Colonic mucosa (tissue), 4 donors: ENCODE data around the gene MXD3. TPM values are rescaled to one million over a fixed set of nuclear protein-coding genes. Genes with fewer than 3 reads are reported as not detected.
"Not testable (repeated sequence)": the region's sequence is repeated elsewhere in the genome, so short reads cannot be mapped to it uniquely, and the experiment has no call there.

Experiments used
- DNase-seq: peaks from one replicate; pipeline ENCODE4 v3.0.0-alpha.2; 2020
- H3K27ac ChIP-seq: fragments of 200-600 bp; one replicate; pipeline ENCODE4 v1.8.0; 2021
- H3K27me3 ChIP-seq: fragments of 200-600 bp; one replicate; pipeline ENCODE4 v1.8.0; 2021
- H3K36me3 ChIP-seq: fragments of 200-600 bp; one replicate; pipeline ENCODE4 v1.8.0; 2021
- H3K4me1 ChIP-seq: fragments of 200-600 bp; one replicate; pipeline ENCODE4 v1.8.0; 2021; ENCODE audit warnings: mild to moderate bottlenecking
- H3K4me3 ChIP-seq: fragments of 200-600 bp; one replicate; pipeline ENCODE4 v1.8.0; 2021
- H3K9ac ChIP-seq, 2 donors: one replicate each; pipeline ENCODE4 v1.7.0; 2013; ENCODE audit warnings: control low read depth in 2 of 2, low read depth in 2 of 2, low read length in 2 of 2
- H3K9me3 ChIP-seq: fragments of 200-600 bp; one replicate; pipeline ENCODE4 v1.8.0; 2021
- CTCF ChIP-seq: fragments of 200-600 bp; IDR thresholded peaks from one replicate; pipeline ENCODE4 v1.8.0; 2022; ENCODE audit warnings: antibody characterized with exemption, mild to moderate bottlenecking
- intact Hi-C: fragments of 100-400 bp; cut with DNase I; formaldehyde crosslinking; loops from one replicate; pipeline ENCODE4 v1.14.1; 2022
- total RNA-seq, 2 donors: library from RNA; stranded (reverse); fragmentation: NEBNext Ultra II Directional in 1 of 2; extraction: Animal tissue kit (Norgen Biotek cat#: 25700) in 1 of 2; gene quantifications; one replicate each; pipeline ENCODE4 v1.2.1, GENCODE V29; 2021
- donor health status: healthy.
- donor health status: DM: no; HTN: no; CAD: no.
- donor health status: DM: no; HTN: no; CAD: no.

MXD3 gene
- total RNA-seq, 2 donors from 2014 or later = 9.3 to 36.4 TPM

GRCh38 chr5:177269232-177269895 lies 42.3 kb downstream of the MXD3 start:
- intact Hi-C loops = no loop called here
- Histone ChIP-seq H3K4me3 (no peak overlapping the region), H3K9ac (no peak overlapping the region), H3K27me3 (no peaks in the 10 kb centered on the region), H3K4me1 (no peaks in the 10 kb centered on the region), H3K9me3 (no peaks in the 10 kb centered on the region), H3K36me3 (peaks cover 19% of the 10 kb centered on the region), H3K27ac (no peak overlapping the region)
- no peak for TF ChIP-seq CTCF
- DNase-seq = no peak

- Histone ChIP-seq H3K4me3 (no peak overlapping the region), H3K9me3 (no peaks in the 10 kb centered on the region), H3K9ac (no peak overlapping the region), H3K27me3 (no peaks in the 10 kb centered on the region), H3K36me3 (peaks cover 16% of the 10 kb centered on the region), H3K27ac (no peak overlapping the region), H3K4me1 (no peaks in the 10 kb centered on the region)
- no peak for TF ChIP-seq CTCF
- DNase-seq = no peak
- intact Hi-C loops = no loop called here
Measured at GRCh38 chr5:177265395-177265794, 46.3 kb downstream of the MXD3 start.

GRCh38 chr5:177264178-177264577 lies 47.5 kb downstream of the MXD3 start:
- peaks cover 15% of the 10 kb centered on the region for H3K36me3 ChIP-seq
- no peaks in the 10 kb centered on the region for H3K4me1 ChIP-seq
- intact Hi-C loops = no loop called here
- no peak overlapping the region for H3K4me3 ChIP-seq
- H3K9me3 ChIP-seq = no peaks in the 10 kb centered on the region
- DNase-seq = no peak
- TF ChIP-seq CTCF = no peak
- H3K9ac ChIP-seq = no peak overlapping the region
- H3K27me3 ChIP-seq = no peaks in the 10 kb centered on the region
- no peak overlapping the region for H3K27ac ChIP-seq

GRCh38 chr5:177261510-177261909 lies 50.2 kb downstream of the MXD3 start:
- H3K27ac ChIP-seq = no peak overlapping the region
- no peak overlapping the region for H3K4me3 ChIP-seq
- H3K27me3 ChIP-seq = no peaks in the 10 kb centered on the region
- peaks cover 15% of the 10 kb centered on the region for H3K36me3 ChIP-seq
- H3K9me3 ChIP-seq = no peaks in the 10 kb centered on the region
- no peak for TF ChIP-seq CTCF
- intact Hi-C loops = no loop called here
- H3K9ac ChIP-seq = no peak overlapping the region
- no peak for DNase-seq
- H3K4me1 ChIP-seq = no peaks in the 10 kb centered on the region

- intact Hi-C loops = no loop called here
- Histone ChIP-seq H3K9me3 (no peaks in the 10 kb centered on the region), H3K27ac (no peak overlapping the region), H3K27me3 (no peaks in the 10 kb centered on the region), H3K9ac (no peak overlapping the region), H3K36me3 (peaks cover 15% of the 10 kb centered on the region), H3K4me3 (no peak overlapping the region), H3K4me1 (no peaks in the 10 kb centered on the region)
- no peak for DNase-seq
- no peak for TF ChIP-seq CTCF
Measured at GRCh38 chr5:177260961-177261360, 50.7 kb downstream of the MXD3 start.

GRCh38 chr5:177258711-177259110 lies 53.0 kb downstream of the MXD3 start:
- DNase-seq, H3K9me3 ChIP-seq, H3K36me3 ChIP-seq: not testable (repeated sequence)

More at GRCh38 chr5:177258711-177259110, 53.0 kb downstream of the MXD3 start:
- H3K27ac ChIP-seq, H3K9ac ChIP-seq, intact Hi-C loops, H3K4me3 ChIP-seq, H3K4me1 ChIP-seq, H3K27me3 ChIP-seq: not testable (repeated sequence)

Other genes with a start within 250 kb of the MXD3 start
- gene FGFR4, start 225.0 kb downstream of the MXD3 start, total RNA-seq = 100 to 1,000 TPM in 1 of 2 donors, 10 to 100 TPM in 1; 58.7 to 118 TPM
- 10 to 100 TPM; 53.0 to 77.9 TPM for gene NSD1, start 178.1 kb downstream of the MXD3 start, total RNA-seq
- 10 to 100 TPM; 32.9 to 39.5 TPM for gene RAB24, start 8.2 kb downstream of the MXD3 start, total RNA-seq
- gene PRELID1, start 8.1 kb downstream of the MXD3 start, total RNA-seq = 100 to 1,000 TPM; 245 to 396 TPM
- 100 to 1,000 TPM; 137 to 185 TPM for gene LMAN2, start 39.8 kb upstream of the MXD3 start, total RNA-seq
- 10 to 100 TPM in 1 of 2 donors, 1 to 10 TPM in 1; 9.1 to 10.1 TPM for gene RGS14, start 46.0 kb upstream of the MXD3 start, total RNA-seq
- gene SLC34A1, start 72.5 kb upstream of the MXD3 start, total RNA-seq = not detected
- not detected for gene PFN3, start 88.8 kb upstream of the MXD3 start, total RNA-seq
- gene F12, start 97.7 kb upstream of the MXD3 start, total RNA-seq = 10 to 100 TPM; 14.7 to 34.0 TPM
- gene GRK6, start 114.8 kb upstream of the MXD3 start, total RNA-seq = 10 to 100 TPM; 38.0 to 64.4 TPM
- gene PRR7, start 134.9 kb upstream of the MXD3 start, total RNA-seq = 1 to 10 TPM; 3.9 to 5.0 TPM
- 10 to 100 TPM in 1 of 2 donors, 1 to 10 TPM in 1; 9.3 to 18.8 TPM for gene DBN1, start 161.7 kb upstream of the MXD3 start, total RNA-seq
- 10 to 100 TPM; 19.7 to 44.9 TPM for gene PDLIM7, start 185.7 kb upstream of the MXD3 start, total RNA-seq
- gene DOK3, start 197.9 kb upstream of the MXD3 start, total RNA-seq = 1 to 10 TPM; 4.1 to 8.9 TPM
- 100 to 1,000 TPM in 1 of 2 donors, 10 to 100 TPM in 1; 84.3 to 134 TPM for gene DDX41, start 205.1 kb upstream of the MXD3 start, total RNA-seq
- gene FAM193B, start 242.7 kb upstream of the MXD3 start, total RNA-seq = 10 to 100 TPM; 39.4 to 78.6 TPM